Calu3 (cell line): ENCODE data around the gene SNTB2. TPM values are rescaled to one million over a fixed set of nuclear protein-coding genes. Genes with fewer than 3 reads are reported as not detected.
"Not testable (repeated sequence)": the region's sequence is repeated elsewhere in the genome, so short reads cannot be mapped to it uniquely, and the experiment has no call there.

Experiments
- Bru-seq: library from RNA; stranded (reverse); fragments of 400-500 nt; gene quantifications from one replicate; lab custom pipeline; 2021; lab: Mats Ljungman, UMichigan
- BruChase-seq, 2 experiments: library from RNA; stranded (reverse); fragments of 400-500 nt; gene quantifications; one replicate each; lab custom pipeline; 2021; lab: Mats Ljungman, UMichigan
- BruUV-seq: library from RNA; stranded (reverse); fragments of 400-500 nt; replicated peaks from 2 replicates; lab custom pipeline; 2021; lab: Mats Ljungman, UMichigan
- CTCF ChIA-PET: fragments of 300-600 bp; sonication (Branson Sonifier 250); formaldehyde crosslinking; loops from one replicate; lab custom pipeline; 2022; ENCODE audit warnings: antibody characterized with exemption; lab: Charles Lee
- DNase-seq: peaks from one replicate; pipeline ENCODE4 v3.0.0; 2022
- H3K27ac Mint-ChIP-seq: one replicate; pipeline ENCODE4 v1.8.0; 2022; ENCODE audit warnings: mixed read lengths; ENCODE audit not compliant: unreplicated experiment
- H3K27me3 Mint-ChIP-seq: one replicate; pipeline ENCODE4 v1.8.0; 2022; ENCODE audit warnings: mixed read lengths; ENCODE audit not compliant: unreplicated experiment
- H3K36me3 Mint-ChIP-seq: one replicate; pipeline ENCODE4 v1.8.0; 2022; ENCODE audit warnings: mild to moderate bottlenecking, moderate library complexity, mixed read lengths; ENCODE audit not compliant: insufficient read depth, unreplicated experiment
- H3K4me1 Mint-ChIP-seq: one replicate; pipeline ENCODE4 v1.8.0; 2022; ENCODE audit warnings: mild to moderate bottlenecking, low read depth, mixed read lengths; ENCODE audit not compliant: unreplicated experiment
- H3K4me3 Mint-ChIP-seq: one replicate; pipeline ENCODE4 v1.8.0; 2022; ENCODE audit warnings: mild to moderate bottlenecking, low read depth, moderate library complexity, mixed read lengths; ENCODE audit not compliant: unreplicated experiment
- H3K9me3 Mint-ChIP-seq: one replicate; pipeline ENCODE4 v1.8.0; 2022; ENCODE audit warnings: low read depth, mixed read lengths; ENCODE audit not compliant: unreplicated experiment
- CTCF ChIP-seq: fragments of 200-600 bp; IDR thresholded peaks from one replicate; pipeline ENCODE4 v1.8.0; 2022; ENCODE audit warnings: antibody characterized with exemption; ENCODE audit not compliant: unreplicated experiment
- intact Hi-C: fragments of 100-400 bp; cut with micrococcal nuclease; formaldehyde crosslinking; loops from one replicate; pipeline ENCODE4 v1.10.0; 2022; ENCODE audit not compliant: unreplicated experiment
- long read RNA-seq: library from polyadenylated mRNA; stranded (forward); transcript quantifications from one replicate; pipeline ENCODE4 v2.0.0, GENCODE V29; 2022
- total RNA-seq: library from RNA; stranded (reverse); gene quantifications from 2 replicates; pipeline ENCODE4 v1.2.3, GENCODE V29; 2022

Gene SNTB2
- 27.5 and 29.3 TPM in 2 replicates for total RNA-seq
- percentile 76 among the genes with signal in this experiment for Bru-seq, nascent RNA
- percentile 82 among the genes with signal in this experiment for BruChase-seq, experiment 1, labeled RNA remaining after a 6-hour chase
- BruChase-seq, experiment 2, labeled RNA remaining after a 2-hour chase: percentile 80 among the genes with signal in this experiment
- long read RNA-seq, full-length matches to known transcripts: 7 of 13 reads
- long read RNA-seq, partial matches to known transcripts: 1 of 13 reads
- long read RNA-seq, other reads (novel, unspliced or antisense): 5 of 13 reads

- Mint-ChIP-seq H3K27me3 (no peaks in the 10 kb centered on the region), H3K27ac (peak within 1 kb of the TSS; percentile 91), H3K36me3 (peaks cover 30% of the 10 kb centered on the region), H3K9me3 (no peaks in the 10 kb centered on the region), H3K4me3 (peak within 1 kb of the TSS; percentile 88), H3K4me1 (peaks cover 27% of the 10 kb centered on the region)
- BruUV-seq: TSS peak; percentile 95
- CTCF ChIA-PET: interaction anchor here (0.6 kb wide), 1 partner anchor 272 kb away, joined by 3 read pairs; no protein-coding TSS in a partner anchor
- DNase-seq: peak; percentile 98
- TF ChIP-seq CTCF: no peak
- intact Hi-C loops: no loop called here
Observed at GRCh38 chr16:69186642-69187445, at the start of gene SNTB2. SNTB2 (plus strand) TSS chr16:69187164; CDS start chr16:69187167, 3 bp downstream.

- BruUV-seq: no TSS peak
- H3K36me3 Mint-ChIP-seq: peaks cover 66% of the 10 kb centered on the region
Observed at GRCh38 chr16:69138608-69139007, 48.4 kb upstream of the SNTB2 start.

DNA sequence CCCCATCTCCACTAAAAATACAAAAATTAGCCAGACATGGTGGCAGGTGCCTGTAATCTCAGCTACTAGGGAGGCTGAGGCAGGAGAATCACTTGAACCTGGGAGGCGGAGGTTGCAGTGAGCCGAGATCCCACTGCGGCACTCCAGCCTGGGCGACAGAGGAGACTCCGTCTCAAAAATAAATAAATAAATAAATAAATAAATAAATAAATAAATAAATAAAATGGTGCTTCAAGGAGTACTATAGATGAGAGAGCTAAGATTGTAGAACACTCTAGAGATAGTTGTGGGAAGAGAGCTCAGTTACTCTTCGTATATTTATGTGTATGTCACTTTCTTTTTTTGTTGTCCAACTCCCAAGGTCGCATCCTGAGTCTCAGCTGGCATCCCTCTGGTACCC, 47.5 kb upstream of the SNTB2 start:
- H3K27me3 Mint-ChIP-seq, intact Hi-C loops, H3K4me3 Mint-ChIP-seq, BruUV-seq, DNase-seq, H3K9me3 Mint-ChIP-seq, H3K27ac Mint-ChIP-seq: not testable (repeated sequence)
- Mint-ChIP-seq H3K36me3 (peaks cover 67% of the 10 kb centered on the region), H3K4me1 (peaks cover 11% of the 10 kb centered on the region)
- CTCF ChIA-PET: interaction anchor here (0.7 kb wide), 1 partner anchor 173 kb away, joined by 6 read pairs; no protein-coding TSS in a partner anchor

More at GRCh38 chr16:69138608-69139007, 48.4 kb upstream of the SNTB2 start:
- Mint-ChIP-seq H3K4me1 (peaks cover 20% of the 10 kb centered on the region), H3K9me3 (no peaks in the 10 kb centered on the region), H3K4me3 (no peak overlapping the region), H3K27ac (no peak overlapping the region), H3K27me3 (no peaks in the 10 kb centered on the region)
- no peak for TF ChIP-seq CTCF
- no peak for DNase-seq
- CTCF ChIA-PET: interaction anchor here (0.7 kb wide), 1 partner anchor 174 kb away, joined by 6 read pairs; no protein-coding TSS in a partner anchor
- intact Hi-C loops: no loop called here

GRCh38 chr16:69141014-69141413, 46.0 kb upstream of the SNTB2 start:
- no peak for TF ChIP-seq CTCF
- CTCF ChIA-PET: interaction anchor here (1.0 kb wide), 1 partner anchor 239 kb away, joined by 3 read pairs; no protein-coding TSS in a partner anchor

More at GRCh38 chr16:69141014-69141413, 46.0 kb upstream of the SNTB2 start:
- intact Hi-C loops: no loop called here
- Mint-ChIP-seq H3K9me3 (no peaks in the 10 kb centered on the region), H3K27ac (no peak overlapping the region), H3K4me1 (no peaks in the 10 kb centered on the region), H3K27me3 (no peaks in the 10 kb centered on the region), H3K36me3 (peaks cover 69% of the 10 kb centered on the region), H3K4me3 (no peak overlapping the region)
- no peak for DNase-seq
- no TSS peak for BruUV-seq
